Smooth muscle cell (in vitro differentiated cells): ENCODE results near the gene LDHB. TPM values are rescaled to one million over a fixed set of nuclear protein-coding genes. Genes with fewer than 3 reads are reported as not detected.

ENCODE experiments used
- DNase-seq: peaks from one replicate; lab custom pipeline; 2025; ENCODE audit not compliant: unreplicated experiment; lab: John Stamatoyannopoulos, UW
- H2AFZ ChIP-seq: fragments of 200-600 bp; sonication (generic); 2 replicates; pipeline ENCODE4 v1.6.0; 2016; ENCODE audit warnings: antibody characterized with exemption, low read depth, mild to moderate bottlenecking
- H3F3A ChIP-seq: fragments of 200-600 bp; sonication (generic); 2 replicates; pipeline ENCODE4 v1.6.0; 2017; ENCODE audit warnings: antibody characterized with exemption, low read depth
- H3K27ac ChIP-seq: fragments of 200-600 bp; sonication (generic); 2 replicates; pipeline ENCODE4 v1.5.1; 2016; ENCODE audit warnings: low read depth, mild to moderate bottlenecking
- H3K27me3 ChIP-seq: fragments of 200-600 bp; sonication (generic); 2 replicates; pipeline ENCODE4 v1.6.1; 2016; ENCODE audit warnings: low read depth, mild to moderate bottlenecking
- H3K36me3 ChIP-seq: fragments of 200-600 bp; sonication (generic); 2 replicates; pipeline ENCODE4 v1.5.1; 2016; ENCODE audit warnings: low read depth
- H3K4me1 ChIP-seq: fragments of 200-600 bp; sonication (generic); 2 replicates; pipeline ENCODE4 v1.5.1; 2016; ENCODE audit warnings: low read depth
- H3K4me2 ChIP-seq: fragments of 200-600 bp; sonication (generic); 2 replicates; pipeline ENCODE4 v1.6.0; 2016; ENCODE audit warnings: mild to moderate bottlenecking
- H3K4me3 ChIP-seq: fragments of 200-600 bp; sonication (generic); 2 replicates; pipeline ENCODE4 v1.5.1; 2016; ENCODE audit warnings: mild to moderate bottlenecking
- H3K79me2 ChIP-seq: fragments of 200-600 bp; sonication (generic); 2 replicates; pipeline ENCODE4 v1.6.0; 2016; ENCODE audit warnings: low read depth, mild to moderate bottlenecking
- H3K9ac ChIP-seq: fragments of 200-600 bp; sonication (generic); 2 replicates; pipeline ENCODE4 v1.6.0; 2016; ENCODE audit warnings: low read depth
- H3K9me3 ChIP-seq: fragments of 200-600 bp; sonication (generic); replicated peaks from 2 replicates; pipeline ENCODE4 v1.5.1; 2016; ENCODE audit warnings: low read depth
- H4K20me1 ChIP-seq: fragments of 200-600 bp; sonication (generic); 2 replicates; pipeline ENCODE4 v1.6.0; 2016; ENCODE audit warnings: low read depth
- CTCF ChIP-seq: fragments of 200-600 bp; sonication (generic); IDR thresholded peaks from 2 replicates; pipeline ENCODE4 v1.5.1; 2017; ENCODE audit warnings: borderline replicate concordance, mild to moderate bottlenecking, antibody characterized with exemption; ENCODE audit not compliant: insufficient read depth, poor library complexity, severe bottlenecking
- WGBS: methylation state at CpG from one replicate; pipeline ENCODE4 v1.1.7; 2016; ENCODE audit warnings: low lambda C conversion rate; 5-methylcytosine and 5-hydroxymethylcytosine counted together
- polyA plus RNA-seq: library from polyadenylated mRNA; unstranded; fragments of >200 nt; fragmentation: Nextera tagmentation; extraction: Ambion mirVana; gene quantifications from 2 replicates; pipeline ENCODE4 v1.2.1, GENCODE V29; 2016
- total RNA-seq: library from RNA; depleted of rRNA; stranded (reverse); fragments of >200 nt; gene quantifications from 2 replicates; pipeline ENCODE4 v1.2.3, GENCODE V29; 2014

Gene LDHB
- total and polyA plus RNA-seq, 2 experiments from 2014 or later = 328 to 427 TPM

- Histone ChIP-seq H4K20me1 (peaks cover 35% of the 10 kb centered on the region), H3K27ac (no peak overlapping the region), H3F3A (peaks cover 4% of the 10 kb centered on the region), H3K9ac (no peak overlapping the region), H2AFZ (no peak overlapping the region), H3K27me3 (no peaks in the 10 kb centered on the region), H3K4me1 (peaks cover 14% of the 10 kb centered on the region), H3K79me2 (peaks cover 3% of the 10 kb centered on the region), H3K36me3 (peaks cover 32% of the 10 kb centered on the region), H3K4me2 (no peak overlapping the region), H3K4me3 (no peak overlapping the region), H3K9me3 (no peaks in the 10 kb centered on the region)
- no peak for TF ChIP-seq CTCF
- no peak for DNase-seq
- 93% methylated on average over 4 of the region's 4 CpGs for WGBS
Measured at GRCh38 chr12:21644516-21644915, 13.1 kb downstream of the LDHB start.

- no peak overlapping the region for H3K27ac ChIP-seq
Measured at GRCh38 chr12:21643758-21644157, 13.9 kb downstream of the LDHB start.

GRCh38 chr12:21642707-21643389, 14.8 kb downstream of the LDHB start:
- DNase-seq = no peak
- 56% methylated on average over 1 of the region's 1 CpG for WGBS

More at GRCh38 chr12:21643758-21644157, 13.9 kb downstream of the LDHB start:
- H3F3A ChIP-seq = peaks cover 4% of the 10 kb centered on the region
- no peaks in the 10 kb centered on the region for H3K79me2 ChIP-seq
- WGBS = 90% methylated on average over 3 of the region's 3 CpGs
- H3K4me3 ChIP-seq = no peak overlapping the region
- no peak overlapping the region for H2AFZ ChIP-seq
- no peak for TF ChIP-seq CTCF
- H3K27me3 ChIP-seq = no peaks in the 10 kb centered on the region
- no peak overlapping the region for H3K9ac ChIP-seq
- peaks cover 31% of the 10 kb centered on the region for H4K20me1 ChIP-seq
- no peak for DNase-seq
- peaks cover 14% of the 10 kb centered on the region for H3K4me1 ChIP-seq
- H3K36me3 ChIP-seq = peaks cover 34% of the 10 kb centered on the region
- H3K9me3 ChIP-seq = no peaks in the 10 kb centered on the region
- H3K4me2 ChIP-seq = no peak overlapping the region

More at GRCh38 chr12:21642707-21643389, 14.8 kb downstream of the LDHB start:
- Histone ChIP-seq H3K4me3 (no peak overlapping the region), H4K20me1 (peaks cover 24% of the 10 kb centered on the region), H3F3A (peaks cover 4% of the 10 kb centered on the region), H3K27ac (no peak overlapping the region), H3K79me2 (no peaks in the 10 kb centered on the region), H2AFZ (no peak overlapping the region), H3K4me2 (no peak overlapping the region), H3K27me3 (no peaks in the 10 kb centered on the region), H3K4me1 (peaks cover 14% of the 10 kb centered on the region), H3K9me3 (no peaks in the 10 kb centered on the region), H3K36me3 (peaks cover 37% of the 10 kb centered on the region), H3K9ac (no peak overlapping the region)
- TF ChIP-seq CTCF = no peak
